ENCODE data around the gene ADGRD1. TPM values are rescaled to one million over a fixed set of nuclear protein-coding genes. Genes with fewer than 3 reads are reported as not detected.

Gene ADGRD1
- total RNA-seq, 6 experiments from 2014 or later = not detected

- H3K27ac Mint-ChIP-seq = no peak overlapping the region
- H3K36me3 Mint-ChIP-seq (ENCODE audit: low read depth) = peaks cover 12% of the 10 kb centered on the region; the same call in 1 of the 2 replicates
- H3K4me1 Mint-ChIP-seq (ENCODE audit: low read depth) = no peaks in the 10 kb centered on the region
- TF ChIP-seq CTCF (IDR thresholded peaks at IDR 0.05) = no peak
- no peak overlapping the region for H3K4me3 Mint-ChIP-seq
- no peak for DNase-seq
- H3K9me3 Mint-ChIP-seq = peaks cover 80% of the 10 kb centered on the region
- no peaks in the 10 kb centered on the region; the same call in 1 of the 2 replicates for H3K27me3 Mint-ChIP-seq (ENCODE audit: insufficient read depth)
These were observed 105.0 kb downstream of the ADGRD1 start for GRCh38 chr12:131058700-131059099.

GRCh38 chr12:131060011-131060703, 106.5 kb downstream of the ADGRD1 start:
- no peaks in the 10 kb centered on the region; the same call in 1 of the 2 replicates for H3K27me3 Mint-ChIP-seq (ENCODE audit: insufficient read depth)
- no peaks in the 10 kb centered on the region for H3K4me1 Mint-ChIP-seq (ENCODE audit: low read depth)
- H3K36me3 Mint-ChIP-seq (ENCODE audit: low read depth) = peaks cover 7% of the 10 kb centered on the region; the same call in 1 of the 2 replicates
- no peak overlapping the region for H3K4me3 Mint-ChIP-seq
- H3K9me3 Mint-ChIP-seq = peaks cover 72% of the 10 kb centered on the region
- no peak for DNase-seq
- TF ChIP-seq CTCF (IDR thresholded peaks at IDR 0.05) = no peak
- no peak overlapping the region for H3K27ac Mint-ChIP-seq

GRCh38 chr12:131061041-131061806, 107.5 kb downstream of the ADGRD1 start:
- Mint-ChIP-seq H3K27ac (no peak overlapping the region), H3K4me3 (no peak overlapping the region), H3K27me3 (ENCODE audit: insufficient read depth) (no peaks in the 10 kb centered on the region; the same call in 1 of the 2 replicates), H3K36me3 (ENCODE audit: low read depth) (0 out of 2 replicates have a peak, but pooled peaks cover 6% of the 10 kb centered on the region), H3K4me1 (ENCODE audit: low read depth) (no peaks in the 10 kb centered on the region), H3K9me3 (peaks cover 64% of the 10 kb centered on the region)
- no peak for DNase-seq
- TF ChIP-seq CTCF (IDR thresholded peaks at IDR 0.05) = no peak

GRCh38 chr12:131063413-131063812, 109.7 kb downstream of the ADGRD1 start:
- DNase-seq = no peak
- 0 out of 2 replicates have a peak, but pooled peaks cover 6% of the 10 kb centered on the region for H3K36me3 Mint-ChIP-seq (ENCODE audit: low read depth)
- H3K27ac Mint-ChIP-seq = no peak overlapping the region
- H3K4me1 Mint-ChIP-seq (ENCODE audit: low read depth) = no peaks in the 10 kb centered on the region
- no peak for TF ChIP-seq CTCF (IDR thresholded peaks at IDR 0.05)
- H3K9me3 Mint-ChIP-seq = peaks cover 54% of the 10 kb centered on the region
- H3K4me3 Mint-ChIP-seq = no peak overlapping the region
- no peaks in the 10 kb centered on the region for H3K27me3 Mint-ChIP-seq (ENCODE audit: insufficient read depth)

GRCh38 chr12:131063960-131064359, 110.3 kb downstream of the ADGRD1 start:
- no peaks in the 10 kb centered on the region for H3K4me1 Mint-ChIP-seq (ENCODE audit: low read depth)
- peaks cover 49% of the 10 kb centered on the region for H3K9me3 Mint-ChIP-seq
- H3K4me3 Mint-ChIP-seq = no peak overlapping the region
- H3K27ac Mint-ChIP-seq = no peak overlapping the region
- TF ChIP-seq CTCF (IDR thresholded peaks at IDR 0.05) = no peak
- no peak for DNase-seq
- no peaks in the 10 kb centered on the region for H3K27me3 Mint-ChIP-seq (ENCODE audit: insufficient read depth)
- H3K36me3 Mint-ChIP-seq (ENCODE audit: low read depth) = 0 out of 2 replicates have a peak, but pooled peaks cover 6% of the 10 kb centered on the region
